Sigmoid colon (tissue), 7 donors: ENCODE data around the gene MKRN1. TPM values are rescaled to one million over a fixed set of nuclear protein-coding genes. Genes with fewer than 3 reads are reported as not detected.

Experiments used
- DNase-seq: peaks from one replicate; pipeline ENCODE4 v3.0.0-alpha.2; 2019
- H3K27ac ChIP-seq, 4 donors: fragments of 200-600 bp; sonication (generic); one replicate each; pipeline ENCODE4 v1.5.1; 2016 to 2019; ENCODE audit warnings: mild to moderate bottlenecking in 1 of 4
- H3K27me3 ChIP-seq, 3 donors: fragments of 200-600 bp; sonication (generic); one replicate each; pipeline ENCODE4 v1.5.1; 2019; ENCODE audit warnings: mild to moderate bottlenecking in 1 of 3
- H3K36me3 ChIP-seq, 4 donors: fragments of 200-600 bp; sonication (generic); one replicate each; pipeline ENCODE4 v1.5.1; 2016 to 2019
- H3K4me1 ChIP-seq, 4 donors: fragments of 200-600 bp; sonication (generic); one replicate each; pipeline ENCODE4 v1.5.1; 2017 to 2019
- H3K4me3 ChIP-seq, 4 donors: fragments of 200-600 bp; sonication (generic); one replicate each; pipeline ENCODE4 v1.5.1; 2017 to 2019; ENCODE audit warnings: mild to moderate bottlenecking in 2 of 4, moderate library complexity in 1 of 4
- H3K9me3 ChIP-seq, 4 donors: fragments of 200-600 bp in 3 of 4; sonication (generic) in 3 of 4; one replicate each; pipeline versions ENCODE4 v1.5.1 to v1.6.1; 2013 to 2019
- EP300 ChIP-seq, 4 donors: sonication (generic); formaldehyde crosslinking; IDR thresholded peaks; one replicate each; pipeline ENCODE4 v1.6.1; 2017; ENCODE audit warnings: antibody characterized with exemption in 4 of 4
- POLR2A ChIP-seq, 2 donors: fragments of 450-650 bp; IDR thresholded peaks; one replicate each; pipeline ENCODE4 v1.6.1; 2016; ENCODE audit warnings: antibody characterized with exemption in 2 of 2, mild to moderate bottlenecking in 2 of 2, moderate library complexity in 2 of 2
- POLR2AphosphoS5 ChIP-seq, 4 donors: sonication (generic); formaldehyde crosslinking; IDR thresholded peaks; one replicate each; pipeline ENCODE4 v1.6.1; 2017; ENCODE audit warnings: antibody characterized with exemption in 4 of 4
- WGBS, 2 donors: extraction: QIAGEN DNeasy Blood & Tissue Kit; methylation state at CpG; one replicate each; pipeline ENCODE4 v1.1.7; 2013; 5-methylcytosine and 5-hydroxymethylcytosine counted together
- intact Hi-C: fragments of 100-400 bp; cut with DNase I; formaldehyde crosslinking; loops from one replicate; pipeline ENCODE4 v1.15.1; 2023
- polyA plus RNA-seq, 3 donors: library from polyadenylated mRNA; stranded (reverse); fragments of 200-250 nt; gene quantifications; one replicate each; pipeline ENCODE4 v1.2.3, GENCODE V29; 2013
- total RNA-seq, 4 donors: library from RNA; depleted of rRNA; stranded (reverse); fragments of >200 nt; gene quantifications; one replicate each; pipeline ENCODE4 v1.1.0, GENCODE V29; 2016
- TF ChIP-seq, protein P1 (sequence below), 4 experiments: fragments of 450-650 bp in 3 of 4; fragments of 200-600 bp in 1 of 4; IDR thresholded peaks; one replicate each; pipeline ENCODE4 v1.5.1; 2016 to 2019; ENCODE audit warnings: antibody characterized with exemption in 4 of 4, mild to moderate bottlenecking in 3 of 4, moderate library complexity in 2 of 4
- donor health status: healthy with polysubstance abuse.
- donor health status: Bipolar disorder and iron deficiency.
- donor health status: healthy.

The MKRN1 gene
- total and polyA plus RNA-seq, 7 donors: 63.5 to 118 (median 73.7) TPM

DNA sequence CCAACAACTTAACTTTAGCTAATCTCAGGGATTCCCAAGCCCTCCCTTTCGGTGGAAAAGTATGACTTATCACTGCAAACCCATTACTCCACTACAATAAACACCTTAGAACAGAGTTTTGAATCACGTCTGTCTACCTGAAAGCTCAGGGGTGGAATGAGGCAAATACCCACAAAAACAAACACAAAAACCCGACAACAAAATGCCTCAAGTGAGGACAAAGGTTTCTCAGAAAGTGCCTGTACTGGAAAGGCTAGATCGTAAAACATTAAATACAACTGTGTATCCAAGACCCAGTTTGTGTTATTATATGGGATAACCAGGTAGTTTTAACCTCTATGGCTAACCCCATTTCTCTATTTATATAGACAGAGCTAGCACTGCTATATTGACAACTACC is 26.0 kb downstream of the MKRN1 start:
- intact Hi-C loops: no loop called here
- WGBS, 2 donors: 16 to 75% methylated on average over 4 of the region's 4 CpGs
- Histone ChIP-seq H3K36me3 (peaks cover 25 to 56% (median 40%) of the 10 kb centered on the region in 4 donors), H3K27me3 (no peaks in the 10 kb centered on the region), H3K4me1 (no peaks in the 10 kb centered on the region), H3K4me3 (no peak overlapping the region), H3K9me3 (no peaks in the 10 kb centered on the region), H3K27ac (no peak overlapping the region)
- DNase-seq: no peak
- no peak for TF ChIP-seq POLR2AphosphoS5 (IDR thresholded peaks at IDR 0.05)
- no peak for TF ChIP-seq EP300 (IDR thresholded peaks at IDR 0.05)
- TF ChIP-seq, protein P1, sequence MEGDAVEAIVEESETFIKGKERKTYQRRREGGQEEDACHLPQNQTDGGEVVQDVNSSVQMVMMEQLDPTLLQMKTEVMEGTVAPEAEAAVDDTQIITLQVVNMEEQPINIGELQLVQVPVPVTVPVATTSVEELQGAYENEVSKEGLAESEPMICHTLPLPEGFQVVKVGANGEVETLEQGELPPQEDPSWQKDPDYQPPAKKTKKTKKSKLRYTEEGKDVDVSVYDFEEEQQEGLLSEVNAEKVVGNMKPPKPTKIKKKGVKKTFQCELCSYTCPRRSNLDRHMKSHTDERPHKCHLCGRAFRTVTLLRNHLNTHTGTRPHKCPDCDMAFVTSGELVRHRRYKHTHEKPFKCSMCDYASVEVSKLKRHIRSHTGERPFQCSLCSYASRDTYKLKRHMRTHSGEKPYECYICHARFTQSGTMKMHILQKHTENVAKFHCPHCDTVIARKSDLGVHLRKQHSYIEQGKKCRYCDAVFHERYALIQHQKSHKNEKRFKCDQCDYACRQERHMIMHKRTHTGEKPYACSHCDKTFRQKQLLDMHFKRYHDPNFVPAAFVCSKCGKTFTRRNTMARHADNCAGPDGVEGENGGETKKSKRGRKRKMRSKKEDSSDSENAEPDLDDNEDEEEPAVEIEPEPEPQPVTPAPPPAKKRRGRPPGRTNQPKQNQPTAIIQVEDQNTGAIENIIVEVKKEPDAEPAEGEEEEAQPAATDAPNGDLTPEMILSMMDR (IDR thresholded peaks at IDR 0.05): no peak
- no peak for TF ChIP-seq POLR2A (IDR thresholded peaks at IDR 0.05)

DNA sequence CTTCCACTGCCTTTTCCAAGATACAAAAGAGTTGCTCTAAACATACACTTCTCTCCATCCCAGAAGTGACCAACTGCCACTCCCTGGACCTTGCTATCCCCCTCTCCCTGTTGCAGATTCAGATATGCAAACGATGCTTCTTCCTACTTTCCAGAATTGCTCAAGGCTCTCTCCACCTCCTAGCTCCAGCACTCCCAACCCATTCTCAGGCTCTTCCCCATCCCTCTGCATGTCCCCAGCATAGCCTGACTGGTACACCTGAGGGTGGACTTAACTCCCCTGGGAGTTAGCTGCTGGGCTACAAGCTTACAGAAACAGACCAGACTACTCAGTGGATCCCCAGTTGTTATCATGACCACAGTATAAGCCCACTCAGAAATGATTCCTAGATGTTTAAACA is 27.6 kb downstream of the MKRN1 start:
- TF ChIP-seq, protein P1 (IDR thresholded peaks at IDR 0.05): no peak
- TF ChIP-seq POLR2AphosphoS5 (IDR thresholded peaks at IDR 0.05) (no peak), POLR2A (IDR thresholded peaks at IDR 0.05) (no peak), EP300 (IDR thresholded peaks at IDR 0.05) (no peak)
- Histone ChIP-seq H3K27ac (no peak overlapping the region), H3K9me3 (no peaks in the 10 kb centered on the region), H3K4me1 (no peaks in the 10 kb centered on the region), H3K27me3 (no peaks in the 10 kb centered on the region), H3K36me3 (peaks cover 25 to 41% (median 39%) of the 10 kb centered on the region in 4 donors), H3K4me3 (no peak overlapping the region)
- DNase-seq: no peak
- 0 to 24% methylated on average over 1 of the region's 1 CpG for WGBS, 2 donors
- intact Hi-C loops: no loop called here

DNA sequence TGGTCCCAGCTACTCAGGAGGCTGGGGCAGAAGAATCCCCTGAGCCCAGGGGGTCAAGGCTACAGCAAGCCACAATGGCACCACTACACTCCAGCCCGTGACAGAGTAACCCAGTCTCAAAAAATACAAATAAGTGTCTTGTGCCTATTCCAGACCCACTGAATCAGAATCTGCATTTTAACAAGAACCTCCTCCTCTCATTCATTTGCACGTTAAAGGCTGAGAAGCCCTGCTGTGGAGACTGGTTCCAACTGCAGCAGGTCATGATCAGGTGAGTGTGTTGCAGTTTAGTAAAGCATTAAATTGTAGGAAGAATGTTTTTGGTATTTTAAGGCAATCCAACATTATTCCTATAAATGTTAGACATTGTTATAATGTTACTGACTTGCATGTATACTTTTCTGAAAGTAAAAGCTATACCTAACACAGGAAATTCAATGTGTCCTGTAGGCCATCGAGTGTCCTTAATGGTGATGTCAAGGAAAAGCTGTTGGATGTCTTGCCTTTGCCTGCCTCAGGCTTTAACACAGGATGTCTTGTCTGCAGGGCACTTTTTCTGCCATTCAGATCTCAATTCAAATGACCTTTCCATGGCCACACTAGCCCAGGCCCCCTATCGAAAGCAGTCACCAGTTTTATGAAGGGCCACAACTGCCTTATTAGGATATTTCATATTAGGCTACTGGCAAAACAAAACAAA is 30.4 kb downstream of the MKRN1 start:
- 91 to 93% methylated on average over 4 of the region's 4 CpGs for WGBS, 2 donors
- H3K4me3 ChIP-seq: no peak overlapping the region
- H3K9me3 ChIP-seq: no peaks in the 10 kb centered on the region
- no peaks in the 10 kb centered on the region for H3K27me3 ChIP-seq
- peak; percentile 25 for DNase-seq
- TF ChIP-seq POLR2A (IDR thresholded peaks at IDR 0.05) (no peak), EP300 (IDR thresholded peaks at IDR 0.05) (no peak), POLR2AphosphoS5 (IDR thresholded peaks at IDR 0.05) (no peak)
- TF ChIP-seq, protein P1 (IDR thresholded peaks at IDR 0.05): no peak
- H3K4me1 ChIP-seq: no peaks in the 10 kb centered on the region
- H3K36me3 ChIP-seq: peaks cover 7 to 14% (median 13%) of the 10 kb centered on the region in 4 donors
- no peak overlapping the region for H3K27ac ChIP-seq
- intact Hi-C loops: no loop called here

DNA sequence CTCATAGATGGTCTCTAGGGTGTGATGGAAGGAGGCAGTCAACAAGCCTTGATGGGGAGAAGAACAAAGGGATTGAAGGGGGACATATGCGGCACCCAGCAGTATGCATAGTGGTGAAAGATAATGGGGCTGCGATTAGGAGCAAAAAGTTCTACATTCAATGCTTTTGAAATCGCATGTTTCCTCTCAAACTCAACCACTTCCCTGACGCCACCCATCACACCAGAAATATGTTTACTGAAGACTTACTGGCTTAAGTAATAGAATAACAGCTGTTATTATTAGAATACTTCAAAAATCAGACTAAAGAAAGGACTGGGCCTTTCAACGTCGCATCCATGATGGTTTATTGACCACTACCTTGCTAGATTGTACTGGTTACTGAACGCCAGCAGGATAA is 31.5 kb downstream of the MKRN1 start:
- 75 to 90% methylated on average over 7 of the region's 7 CpGs for WGBS, 2 donors
- TF ChIP-seq POLR2A (IDR thresholded peaks at IDR 0.05) (no peak), POLR2AphosphoS5 (IDR thresholded peaks at IDR 0.05) (no peak), EP300 (IDR thresholded peaks at IDR 0.05) (no peak)
- TF ChIP-seq, protein P1 (IDR thresholded peaks at IDR 0.05): no peak
- no peaks in the 10 kb centered on the region for H3K4me1 ChIP-seq
- no peaks in the 10 kb centered on the region for H3K9me3 ChIP-seq
- intact Hi-C loops: no loop called here
- peak; percentile 5 for DNase-seq
- no peaks in the 10 kb centered on the region for H3K27me3 ChIP-seq
- no peak overlapping the region for H3K4me3 ChIP-seq
- H3K27ac ChIP-seq: no peak overlapping the region
- peaks cover 2 to 5% (median 3%) of the 10 kb centered on the region in 4 donors for H3K36me3 ChIP-seq
